HepG2 (cell line): Measurements from ENCODE around the gene TOMM7. TPM values are rescaled to one million over a fixed set of nuclear protein-coding genes. Genes with fewer than 3 reads are reported as not detected.

ENCODE experiments used
- AKNA ChIP-seq: sonication (generic); formaldehyde crosslinking; IDR thresholded peaks from 2 replicates; pipeline ENCODE4 v1.4.0; 2020; ENCODE audit warnings: missing genetic modification reagents, borderline replicate concordance
- CCAR2 ChIP-seq: fragments of 200-400 bp; formaldehyde crosslinking; optimal IDR thresholded peaks from 2 replicates; pipeline ENCODE3; 2018; ENCODE audit warnings: low read depth, mild to moderate bottlenecking, low read length, moderate library complexity
- EED ChIP-seq: sonication (generic); formaldehyde crosslinking; IDR thresholded peaks from 2 replicates; pipeline ENCODE4 v1.5.0; 2020; ENCODE audit warnings: mild to moderate bottlenecking, missing genetic modification reagents
- HMGXB4 ChIP-seq, 2 experiments: sonication (generic) in 1 of 2; formaldehyde crosslinking in 1 of 2; IDR thresholded peaks; 2 replicates each; pipeline versions ENCODE4 v1.4.0 to v1.6.1; 2018 to 2020; ENCODE audit warnings: missing genetic modification reagents in 2 of 2, borderline replicate concordance in 1 of 2, low read depth in 1 of 2, mild to moderate bottlenecking in 1 of 2, missing biosample characterization in 1 of 2
- KLF6 ChIP-seq: IDR thresholded peaks from 2 replicates; pipeline ENCODE4 v1.8.0; 2016; ENCODE audit warnings: missing biosample characterization, missing genetic modification reagents
- RXRA ChIP-seq: sonication (generic); formaldehyde crosslinking; IDR thresholded peaks from 2 replicates; pipeline ENCODE4 v1.5.1; 2020; ENCODE audit warnings: missing genetic modification reagents
- SAFB2 ChIP-seq: sonication (generic); formaldehyde crosslinking; IDR thresholded peaks from 2 replicates; pipeline ENCODE4 v1.5.1; 2020; ENCODE audit warnings: missing genetic modification reagents, low read depth, mild to moderate bottlenecking, borderline replicate concordance
- TBP ChIP-seq: sonication (generic); formaldehyde crosslinking; IDR thresholded peaks from 2 replicates; pipeline ENCODE4 v1.5.0; 2020; ENCODE audit warnings: missing genetic modification reagents
- TSC22D2 ChIP-seq: sonication (generic); formaldehyde crosslinking; IDR thresholded peaks from 2 replicates; pipeline ENCODE4 v1.5.1; 2020; ENCODE audit warnings: missing genetic modification reagents, mild to moderate bottlenecking, borderline replicate concordance
- ZEB1 ChIP-seq: IDR thresholded peaks from 2 replicates; pipeline ENCODE4 v1.6.1; 2012; ENCODE audit warnings: mild to moderate bottlenecking, low read depth, inconsistent platforms; ENCODE audit not compliant: insufficient replicate concordance
- ZNF138 ChIP-seq: sonication (generic); formaldehyde crosslinking; IDR thresholded peaks from 2 replicates; pipeline ENCODE4 v1.5.0; 2020; ENCODE audit warnings: mild to moderate bottlenecking, low read depth, missing genetic modification reagents
- ZNF232 ChIP-seq: sonication (generic); formaldehyde crosslinking; IDR thresholded peaks from 2 replicates; pipeline ENCODE4 v1.4.0; 2020; ENCODE audit warnings: missing genetic modification reagents, borderline replicate concordance
- ZNF629 ChIP-seq: sonication (generic); formaldehyde crosslinking; conservative IDR thresholded peaks from 2 replicates; pipeline ENCODE4 v1.5.0; 2020; ENCODE audit warnings: missing genetic modification reagents
- ZNF639 ChIP-seq: conservative IDR thresholded peaks from 2 replicates; pipeline ENCODE4 v1.6.1; 2018; ENCODE audit warnings: missing genetic modification reagents
- ZNF75D ChIP-seq: sonication (generic); formaldehyde crosslinking; IDR thresholded peaks from 2 replicates; pipeline ENCODE4 v1.8.1; 2023; ENCODE audit warnings: missing genetic modification reagents, mild to moderate bottlenecking, borderline replicate concordance
- ZNF782 ChIP-seq: sonication (generic); formaldehyde crosslinking; IDR thresholded peaks from 2 replicates; pipeline ENCODE4 v1.4.0; 2020; ENCODE audit warnings: missing genetic modification reagents, mild to moderate bottlenecking, borderline replicate concordance
- ZUFSP ChIP-seq: sonication (generic); formaldehyde crosslinking; IDR thresholded peaks from 2 replicates; pipeline ENCODE4 v1.9.0; 2021; ENCODE audit warnings: missing genetic modification reagents, mild to moderate bottlenecking, borderline replicate concordance
- polyA plus RNA-seq, 8 experiments: library from polyadenylated mRNA; depleted of rRNA in 3 of 8; stranded (reverse) in 7 of 8; unstranded in 1 of 8; fragments of >200 nt; fragmentation: Illumina TruSeq in 4 of 8; extraction: Trizol in 4 of 8; gene quantifications; 2 replicates each; pipeline versions ENCODE4 v1.2.1 to v1.2.3, GENCODE V29; 2011 to 2016; ENCODE audit warnings: low read depth in 4 of 8, missing spikeins in 1 of 8, mixed read lengths in 1 of 8; ENCODE audit not compliant: insufficient read depth in 1 of 8
- total RNA-seq, 5 experiments: library from RNA; depleted of rRNA; stranded (reverse); fragments of >200 nt; fragmentation: Illumina TruSeq; extraction: Trizol; gene quantifications; 2 replicates each; pipeline ENCODE4 v1.2.3, GENCODE V29; 2016; ENCODE audit warnings: low read depth in 1 of 5

TOMM7 gene
- total and polyA plus RNA-seq, 2 of the 13 experiments (the other 11 are each of a cell fraction or from before 2014, with no cell fraction given): 251 to 369 TPM

GRCh38 chr7:22854158-22855048, 31.8 kb upstream of the TOMM7 start (continued):
- TF ChIP-seq ZNF138 (CRISPR knock-in tag) (peak; percentile 77; the same call in 1 of the 2 replicates), EED (CRISPR knock-in tag) (no peak), ZNF629 (CRISPR knock-in tag) (no peak), AKNA (CRISPR knock-in tag) (peak; percentile 69; the same call in 1 of the 2 replicates), HMGXB4 (CRISPR knock-in tag; IDR thresholded peaks at IDR 0.05; ENCODE audit: borderline replicate concordance in 1 of 2, low read depth in 1 of 2) (peak; percentile 74 to 93; a peak in 3 of 4 replicates), ZUFSP (no peak), TBP (CRISPR knock-in tag) (no peak), ZNF782 (peak; percentile 81; the same call in 1 of the 2 replicates), ZNF232 (CRISPR knock-in tag) (peak; percentile 59; the same call in 1 of the 2 replicates), ZNF639 (peak; percentile 23; the same call in 1 of the 2 replicates), CCAR2 (no peak), TSC22D2 (no peak), ZNF75D (CRISPR knock-in tag) (no peak), SAFB2 (CRISPR knock-in tag) (no peak), RXRA (CRISPR knock-in tag) (peak; percentile 65; the same call in 1 of the 2 replicates), ZEB1 (peak; percentile 37), KLF6 (CRISPR knock-in tag) (peak; percentile 66; the same call in 1 of the 2 replicates)
